Esophagus squamous epithelium (tissue), 4 donors: ENCODE data around the gene COL1A1.

Experiments
- POLR2A ChIP-seq, 4 donors: fragments of 450-650 bp; IDR thresholded peaks; one replicate each; pipeline ENCODE4 v1.6.1; 2017; ENCODE audit warnings: antibody characterized with exemption in 4 of 4, mild to moderate bottlenecking in 4 of 4, moderate library complexity in 3 of 4
- TF ChIP-seq, protein P1 (sequence below), 6 experiments: fragments of 450-650 bp in 4 of 6; fragments of 200-600 bp in 2 of 6; sonication (generic) in 2 of 6; IDR thresholded peaks; one replicate each; pipeline ENCODE4 v1.5.1; 2016 to 2019; ENCODE audit warnings: antibody characterized with exemption in 6 of 6, mild to moderate bottlenecking in 4 of 6, moderate library complexity in 4 of 6

DNA sequence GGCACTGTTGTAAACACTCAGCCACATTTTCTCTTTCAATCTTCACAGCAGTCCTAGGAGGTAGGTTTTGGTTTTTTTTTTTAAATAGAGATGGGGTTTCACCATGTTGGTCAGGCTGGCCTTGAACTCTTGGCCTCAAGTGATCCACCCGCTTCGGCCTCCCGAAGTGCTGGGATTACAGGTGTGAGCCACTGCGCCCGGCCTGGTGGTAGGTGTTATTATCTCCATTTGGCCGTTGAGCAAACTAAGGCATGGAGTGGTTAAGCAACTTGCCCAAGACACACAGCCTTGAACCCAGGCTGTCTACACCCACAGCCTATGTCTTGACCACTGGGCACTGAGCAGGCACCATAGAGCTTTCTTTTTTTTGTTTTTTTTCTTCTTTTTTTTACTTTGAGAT, 27.0 kb downstream of the COL1A1 start:
- TF ChIP-seq, protein P1, sequence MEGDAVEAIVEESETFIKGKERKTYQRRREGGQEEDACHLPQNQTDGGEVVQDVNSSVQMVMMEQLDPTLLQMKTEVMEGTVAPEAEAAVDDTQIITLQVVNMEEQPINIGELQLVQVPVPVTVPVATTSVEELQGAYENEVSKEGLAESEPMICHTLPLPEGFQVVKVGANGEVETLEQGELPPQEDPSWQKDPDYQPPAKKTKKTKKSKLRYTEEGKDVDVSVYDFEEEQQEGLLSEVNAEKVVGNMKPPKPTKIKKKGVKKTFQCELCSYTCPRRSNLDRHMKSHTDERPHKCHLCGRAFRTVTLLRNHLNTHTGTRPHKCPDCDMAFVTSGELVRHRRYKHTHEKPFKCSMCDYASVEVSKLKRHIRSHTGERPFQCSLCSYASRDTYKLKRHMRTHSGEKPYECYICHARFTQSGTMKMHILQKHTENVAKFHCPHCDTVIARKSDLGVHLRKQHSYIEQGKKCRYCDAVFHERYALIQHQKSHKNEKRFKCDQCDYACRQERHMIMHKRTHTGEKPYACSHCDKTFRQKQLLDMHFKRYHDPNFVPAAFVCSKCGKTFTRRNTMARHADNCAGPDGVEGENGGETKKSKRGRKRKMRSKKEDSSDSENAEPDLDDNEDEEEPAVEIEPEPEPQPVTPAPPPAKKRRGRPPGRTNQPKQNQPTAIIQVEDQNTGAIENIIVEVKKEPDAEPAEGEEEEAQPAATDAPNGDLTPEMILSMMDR (IDR thresholded peaks at IDR 0.05): no peak
- TF ChIP-seq POLR2A (IDR thresholded peaks at IDR 0.05): no peak
